ENCODE measurements around the gene GLOD4. TPM values are rescaled to one million over a fixed set of nuclear protein-coding genes. Genes with fewer than 3 reads are reported as not detected.

GLOD4 gene
- total and polyA plus RNA-seq, 2 of the 4 experiments (the other 2 are of a cell fraction) = 26.3 to 36.7 TPM

DNA sequence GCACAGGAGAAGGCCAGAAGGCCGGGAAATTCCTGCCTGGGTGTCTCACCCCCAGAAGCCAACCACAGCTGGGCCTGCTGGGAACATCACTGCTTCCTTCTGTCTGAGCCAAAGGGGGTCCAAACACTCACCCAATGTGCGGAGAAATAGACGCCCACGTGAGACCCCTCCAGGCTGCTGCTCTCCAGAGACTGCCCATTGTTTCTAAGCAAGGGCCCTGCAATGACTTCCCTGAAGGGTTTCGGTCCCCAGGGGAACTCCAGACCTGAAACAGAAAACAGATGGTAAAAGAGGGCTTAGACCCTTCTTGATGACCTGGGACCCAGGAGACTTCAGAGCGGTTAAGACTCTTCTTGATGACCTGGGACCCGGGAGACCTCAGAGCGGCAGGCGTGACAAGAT lies 41.4 kb upstream of the GLOD4 start:
- CTCF ChIA-PET = no interaction called here
- Histone ChIP-seq H3K4me2 (ENCODE audit: low read depth, low read length) (no peak overlapping the region), H4K8ac (ENCODE audit: low read depth in 2 of 2, low read length in 2 of 2) (no peak overlapping the region), H2AK9ac (replicated peaks; ENCODE audit: low read depth, low read length, poor library complexity) (no peak overlapping the region), H3K27me3 (ENCODE audit: control insufficient read depth, insufficient read depth, low read length) (no peaks in the 10 kb centered on the region), H3K4me3 (ENCODE audit: insufficient read depth, low read depth, low read length) (no peak overlapping the region), H3K27ac (ENCODE audit: insufficient read depth, low read length) (no peak overlapping the region), H3K9ac (ENCODE audit: low read depth, low read length) (no peak overlapping the region), H3K9me1 (ENCODE audit: insufficient read depth, low read length) (peaks cover 2% of the 10 kb centered on the region; the same call in 1 of the 2 replicates), H2AK5ac (ENCODE audit: low read depth, low read length) (no peak overlapping the region), H2BK15ac (ENCODE audit: low read depth, low read length) (no peak overlapping the region), H2BK120ac (ENCODE audit: low read depth, low read length) (no peak overlapping the region), H2BK5ac (ENCODE audit: low read depth, low read length, poor library complexity, severe bottlenecking) (no peak overlapping the region), H3K4me1 (ENCODE audit: control insufficient read depth, insufficient read depth, low read length) (no peaks in the 10 kb centered on the region), H4K91ac (ENCODE audit: insufficient read depth, low read depth, low read length) (no peak overlapping the region), H4K5ac (ENCODE audit: low read depth, low read length) (no peak overlapping the region), H3K18ac (ENCODE audit: low read depth, low read length) (no peak overlapping the region), H3K9me3 (ENCODE audit: control insufficient read depth, insufficient read depth, low read length) (no peaks in the 10 kb centered on the region), H2BK20ac (ENCODE audit: low read depth, low read length) (no peak overlapping the region), H3K56ac (ENCODE audit: extremely low read depth, insufficient read depth, low read length) (no peak overlapping the region), H3K36me3 (ENCODE audit: control insufficient read depth, insufficient read depth, low read length) (peaks cover 49% of the 10 kb centered on the region), H3K79me1 (ENCODE audit: low read depth in 1 of 2, low read length in 2 of 2) (peaks cover 0 to 19% of the 10 kb centered on the region in 2 experiments; a peak in 1 of 4 replicates), H2AFZ (replicated peaks; ENCODE audit: low read length, poor library complexity) (no peak overlapping the region), H4K20me1 (ENCODE audit: insufficient read depth, low read length) (peaks cover 24% of the 10 kb centered on the region), H3K4ac (ENCODE audit: low read depth, low read length) (no peak overlapping the region), H3K14ac (replicated peaks; ENCODE audit: low read depth, low read length) (no peak overlapping the region), H3K23ac (ENCODE audit: low read depth, low read length) (no peak overlapping the region)
- no TSS peak for BruUV-seq (replicated peaks)
- DNase-seq (no peak), ATAC-seq (ENCODE audit: low read depth) (no peak)
- 100% methylated on average over 2 of the region's 9 CpGs; no CpG with 5 or more reads in 1 of the 2 experiments for WGBS, 2 experiments (ENCODE audit: extremely low coverage in 2 of 2, insufficient read length in 1 of 2)
- TF ChIP-seq MXI1 (IDR thresholded peaks at IDR 0.05; ENCODE audit: borderline replicate concordance, low read depth, low read length) (no peak), SMC3 (IDR thresholded peaks at IDR 0.05; ENCODE audit: low read depth, low read length) (no peak), NFE2L2 (IDR thresholded peaks at IDR 0.05; ENCODE audit: low read depth, low read length) (no peak), RAD21 (IDR thresholded peaks at IDR 0.05; ENCODE audit: low read length) (no peak), CEBPB (IDR thresholded peaks at IDR 0.05; ENCODE audit: low read depth, low read length) (no peak), RCOR1 (IDR thresholded peaks at IDR 0.05; ENCODE audit: insufficient replicate concordance, low read length) (no peak)
- intact Hi-C loops (cut with micrococcal nuclease) = no loop called here
- dilution Hi-C loops (cut with HindIII; ENCODE audit: low sequenced_read_pairs, unreplicated experiment) = no loop called here
- in situ Hi-C loops (cut with MboI; ENCODE audit: low sequenced_read_pairs) = no loop called here
- POLR2A ChIA-PET (ENCODE audit: unreplicated experiment) = no interaction called here

All from IMR-90 (cell line).